GM18505 (cell line): ENCODE measurements around the gene RASA2.

Source experiments
- ATAC-seq: cut with Tn5 transposase; IDR thresholded peaks from one replicate; pipeline ENCODE4 v1.9.1; 2021; ENCODE audit not compliant: unreplicated experiment
- POLR2A ChIP-seq: IDR thresholded peaks from 4 replicates; pipeline ENCODE4 v1.6.1; 2011; ENCODE audit warnings: borderline replicate concordance; ENCODE audit not compliant: insufficient read depth, insufficient read length; ENCODE audit errors: extremely low read depth

The RASA2 gene

DNA sequence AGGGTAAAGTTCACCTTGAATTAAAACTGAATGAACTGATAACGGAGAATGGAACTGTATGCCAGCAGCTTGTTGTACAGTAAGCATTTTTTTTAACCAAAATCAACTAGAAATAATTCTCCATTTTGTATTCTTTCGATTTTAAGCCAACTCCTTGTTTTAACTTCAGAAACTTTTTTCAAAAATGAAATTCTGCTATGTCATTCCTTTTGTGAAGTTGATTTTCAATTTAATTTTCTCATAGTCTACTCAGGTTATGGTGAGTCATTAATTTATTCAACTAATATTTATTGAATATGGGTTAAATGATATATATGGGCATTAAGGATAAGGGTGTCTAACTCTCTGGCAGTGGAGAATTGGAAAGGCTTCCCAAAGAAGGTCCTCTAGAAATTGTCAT is 53.7 kb downstream of the RASA2 start:
- ATAC-seq = no peak
- no peak for TF ChIP-seq POLR2A

DNA sequence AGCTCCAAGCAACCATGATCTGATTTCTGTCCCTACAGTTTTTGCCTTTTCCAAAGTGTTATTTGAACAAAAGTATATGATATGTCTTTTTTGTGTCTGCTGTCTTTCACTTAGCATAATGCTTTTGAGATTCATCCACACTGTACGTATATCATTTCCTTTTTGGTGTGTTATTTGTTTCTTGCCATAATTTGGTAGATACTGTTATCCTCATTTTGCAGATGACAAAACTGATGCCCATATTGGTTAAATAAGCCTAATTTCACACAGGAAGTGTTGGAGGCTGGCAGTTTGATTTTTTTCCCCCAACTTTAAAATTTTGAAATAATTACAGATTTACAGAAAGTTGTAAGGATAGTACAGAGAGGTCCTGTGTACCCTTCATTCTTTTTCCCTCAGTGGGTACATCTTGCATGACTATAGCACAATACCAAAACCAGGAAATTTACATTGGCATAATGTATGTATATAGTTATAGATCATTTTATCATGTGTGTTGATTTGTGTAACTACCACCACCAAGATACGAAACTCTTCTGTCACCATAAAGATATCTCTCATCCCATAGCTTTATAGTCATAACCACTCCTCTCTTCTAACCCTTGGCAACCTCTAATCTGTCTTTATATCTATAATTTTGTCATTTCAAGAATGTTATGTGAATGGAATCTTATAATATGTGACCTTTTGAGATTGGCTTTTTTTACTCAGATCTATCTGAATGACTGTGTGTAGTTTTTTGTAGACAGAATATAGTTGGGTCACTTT is 55.6 kb downstream of the RASA2 start:
- TF ChIP-seq POLR2A = no peak
- no peak for ATAC-seq

DNA sequence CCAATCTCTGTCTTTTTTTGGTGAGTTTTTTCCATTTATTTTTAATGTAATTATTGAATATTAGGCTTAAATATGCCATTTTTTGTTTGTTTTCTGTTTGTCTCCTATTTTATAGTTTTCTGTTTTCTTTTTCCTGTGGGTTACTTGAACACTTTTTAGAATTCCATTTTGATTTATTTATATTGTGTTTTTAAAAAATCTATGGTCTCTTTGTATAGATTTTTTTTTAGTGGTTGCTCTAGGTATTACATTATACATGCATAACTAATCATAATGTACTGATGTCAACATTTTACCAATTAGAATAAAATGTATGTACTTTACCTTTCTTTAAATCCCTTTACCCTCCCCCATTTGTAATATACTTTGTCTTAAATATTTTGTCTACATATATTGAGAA is 56.2 kb downstream of the RASA2 start:
- ATAC-seq = no peak

DNA sequence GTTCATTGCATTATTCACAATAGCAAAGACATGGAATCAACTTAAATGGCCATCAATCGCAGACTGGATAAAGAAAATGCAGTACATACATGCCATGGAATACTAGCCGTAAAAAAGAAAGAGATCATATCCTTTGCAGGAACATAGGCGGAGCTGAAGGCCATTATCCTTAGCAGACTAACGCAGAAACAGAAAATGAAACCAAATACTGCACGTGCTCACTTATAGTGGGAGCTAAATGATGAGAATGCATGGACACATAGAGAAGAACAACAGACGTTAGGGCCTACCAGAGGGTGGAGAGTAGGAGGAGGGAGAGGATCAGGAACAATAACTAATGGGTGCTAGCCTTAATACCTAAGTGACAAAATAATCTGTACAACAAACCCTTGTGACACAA is 57.9 kb downstream of the RASA2 start:
- no peak for TF ChIP-seq POLR2A
- no peak for ATAC-seq

More for the DNA sequence above, 56.2 kb downstream of the RASA2 start:
- no peak for TF ChIP-seq POLR2A

DNA sequence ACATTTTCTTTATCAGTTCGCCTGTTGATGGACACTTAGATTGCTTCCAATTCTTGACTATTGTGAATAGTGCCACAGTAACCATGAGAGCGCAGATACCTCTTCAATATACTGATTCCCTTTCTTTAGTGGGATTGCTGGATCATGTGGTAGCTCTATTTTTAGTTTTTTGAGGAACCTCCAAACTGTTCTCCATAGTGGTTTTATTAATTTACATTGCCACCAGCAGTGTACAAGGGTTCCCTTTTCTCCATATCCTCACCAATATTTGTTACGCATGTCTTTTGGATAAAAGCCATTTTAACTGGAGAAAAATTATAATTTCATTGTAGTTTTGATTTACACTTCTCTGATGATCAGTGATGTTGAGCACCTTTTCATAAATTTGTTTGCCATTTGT is 59.3 kb downstream of the RASA2 start:
- no peak for ATAC-seq

DNA sequence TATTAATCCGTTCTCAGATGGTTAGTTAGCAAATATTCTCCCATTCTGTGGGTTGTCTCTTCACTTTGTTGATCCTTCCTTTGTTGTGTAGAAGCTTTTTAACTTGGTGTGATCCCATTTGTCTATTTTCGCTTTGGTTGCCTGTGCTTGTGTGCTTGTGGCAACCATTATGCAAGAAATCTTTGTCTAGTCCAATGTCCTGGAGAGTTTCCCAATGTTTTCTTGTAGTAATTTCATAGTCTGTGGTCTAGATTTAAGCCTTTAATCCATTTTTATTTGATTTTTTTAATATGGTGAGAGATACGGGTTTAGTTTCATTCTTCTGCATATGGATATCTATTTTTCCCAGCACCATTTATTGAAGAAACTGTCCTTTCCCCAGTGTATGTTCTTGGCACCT is 59.8 kb downstream of the RASA2 start:
- no peak for TF ChIP-seq POLR2A
- no peak for ATAC-seq

More for the DNA sequence above, 59.3 kb downstream of the RASA2 start:
- no peak for TF ChIP-seq POLR2A

DNA sequence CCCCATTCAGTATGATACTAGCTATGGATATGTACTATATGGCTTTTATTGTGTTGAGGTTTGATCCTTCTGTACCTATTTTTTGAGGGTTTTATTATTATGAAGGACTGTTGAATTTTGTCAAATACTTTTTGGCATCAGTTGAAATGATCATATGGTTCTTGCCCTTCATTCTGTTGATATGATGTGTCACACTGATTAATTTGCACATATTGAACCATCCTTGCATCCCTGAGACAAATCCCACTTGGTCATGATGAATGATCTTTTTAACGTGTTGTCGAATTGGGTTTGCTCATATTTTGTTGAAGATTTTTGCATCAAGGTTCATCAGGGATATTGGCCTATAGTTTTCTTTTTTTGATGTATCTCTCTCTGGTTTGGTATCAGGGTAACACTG is 61.0 kb downstream of the RASA2 start:
- TF ChIP-seq POLR2A = no peak
- ATAC-seq = no peak

DNA sequence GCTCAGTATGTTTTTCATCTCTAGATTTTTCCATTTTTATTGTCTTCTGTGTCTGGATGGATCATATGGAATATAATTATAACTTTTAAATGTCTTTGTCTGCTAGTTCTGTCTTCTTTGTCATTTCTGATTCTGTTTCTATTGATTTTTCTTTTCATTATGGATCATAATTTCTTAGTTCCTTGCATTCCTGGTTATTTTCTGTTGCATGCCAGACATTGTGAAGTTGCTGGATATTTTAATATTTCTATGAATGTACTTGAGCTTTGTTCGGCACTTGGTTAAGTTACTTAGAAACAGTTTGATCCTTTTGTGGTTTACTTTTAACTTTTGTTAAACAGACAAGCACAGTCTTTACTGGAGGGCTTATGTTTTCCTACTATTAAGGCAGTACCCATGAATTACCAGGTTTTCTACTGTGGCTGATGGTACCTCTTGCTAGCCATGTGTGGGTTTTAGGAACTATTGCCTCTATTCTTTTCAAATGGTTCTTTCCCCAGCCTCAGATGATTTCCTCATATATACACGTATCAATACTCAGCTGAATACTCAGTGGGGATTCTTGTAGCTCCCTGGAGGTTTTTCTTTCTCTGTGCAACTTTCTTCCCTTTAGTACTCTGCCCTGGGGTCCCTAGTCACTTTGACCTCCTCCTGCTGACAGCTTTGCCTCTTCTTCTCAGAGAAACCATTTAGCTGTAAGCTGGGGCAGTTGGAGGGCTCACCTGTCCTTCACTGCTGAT is 64.3 kb downstream of the RASA2 start:
- TF ChIP-seq POLR2A = no peak
- no peak for ATAC-seq

DNA sequence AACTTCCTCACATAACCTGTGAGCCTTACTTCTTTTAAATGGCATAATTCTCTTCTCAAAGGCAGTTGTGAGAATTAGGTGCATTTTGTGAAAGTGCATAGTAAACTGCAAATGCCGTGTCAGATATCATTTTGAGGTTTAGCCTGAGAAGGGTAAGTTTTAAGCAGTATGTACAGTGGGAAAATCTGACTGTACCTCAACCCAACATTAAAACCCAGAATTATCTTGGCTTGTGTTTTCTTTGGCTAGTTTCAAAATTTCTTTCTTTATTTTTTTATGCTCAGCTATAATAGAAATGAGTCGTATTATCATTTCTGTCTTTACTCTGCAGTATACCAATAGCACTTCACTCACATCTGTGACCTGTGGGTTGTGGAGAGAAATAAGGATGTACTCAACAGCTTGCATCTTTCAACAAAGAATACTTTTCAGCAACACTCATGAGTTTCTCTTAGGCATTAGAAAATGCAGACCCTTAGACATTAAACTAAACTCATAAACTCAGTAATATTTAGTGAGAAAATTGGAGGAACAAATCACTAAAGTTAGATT is 65.7 kb downstream of the RASA2 start:
- no peak for ATAC-seq
- no peak for TF ChIP-seq POLR2A

DNA sequence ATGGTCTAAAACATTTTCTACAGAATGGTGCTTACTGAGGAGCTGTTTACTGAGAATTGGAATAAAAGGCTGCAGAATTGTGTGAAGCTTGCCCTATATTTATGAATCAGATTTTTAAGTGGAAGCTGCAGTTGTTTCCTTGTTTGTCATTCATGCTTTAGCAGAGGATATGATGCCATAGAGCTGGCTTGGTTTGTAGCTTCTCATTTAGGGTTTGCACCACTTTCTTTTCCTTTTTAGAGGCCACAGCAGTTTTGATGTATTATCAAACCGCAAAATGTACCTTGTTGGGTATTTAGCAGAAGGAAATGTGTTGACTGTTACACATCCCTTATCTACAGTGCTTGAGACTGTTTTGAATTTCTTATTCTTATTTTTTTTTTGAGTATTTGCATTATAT is 66.2 kb downstream of the RASA2 start:
- TF ChIP-seq POLR2A = no peak
- no peak for ATAC-seq

DNA sequence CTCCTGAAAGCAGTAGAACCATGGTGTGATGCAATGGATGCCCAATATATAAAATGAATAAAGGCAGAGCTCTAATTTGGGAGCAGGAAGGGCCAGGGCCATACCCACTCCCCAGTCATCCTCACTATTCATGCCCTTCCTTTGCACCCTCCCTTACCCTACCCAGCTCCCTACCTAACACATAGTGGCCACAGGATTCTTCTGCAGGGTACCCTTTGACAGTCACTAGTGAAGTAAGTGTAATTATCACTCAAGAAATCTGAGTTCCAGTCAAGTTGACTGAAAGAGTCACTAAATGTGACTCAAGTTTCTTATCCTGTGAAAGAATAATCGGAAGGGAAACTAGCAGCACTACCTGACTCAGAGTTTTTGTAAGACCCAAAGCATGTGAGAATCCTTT is 69.2 kb downstream of the RASA2 start:
- TF ChIP-seq POLR2A = no peak
- ATAC-seq = no peak

DNA sequence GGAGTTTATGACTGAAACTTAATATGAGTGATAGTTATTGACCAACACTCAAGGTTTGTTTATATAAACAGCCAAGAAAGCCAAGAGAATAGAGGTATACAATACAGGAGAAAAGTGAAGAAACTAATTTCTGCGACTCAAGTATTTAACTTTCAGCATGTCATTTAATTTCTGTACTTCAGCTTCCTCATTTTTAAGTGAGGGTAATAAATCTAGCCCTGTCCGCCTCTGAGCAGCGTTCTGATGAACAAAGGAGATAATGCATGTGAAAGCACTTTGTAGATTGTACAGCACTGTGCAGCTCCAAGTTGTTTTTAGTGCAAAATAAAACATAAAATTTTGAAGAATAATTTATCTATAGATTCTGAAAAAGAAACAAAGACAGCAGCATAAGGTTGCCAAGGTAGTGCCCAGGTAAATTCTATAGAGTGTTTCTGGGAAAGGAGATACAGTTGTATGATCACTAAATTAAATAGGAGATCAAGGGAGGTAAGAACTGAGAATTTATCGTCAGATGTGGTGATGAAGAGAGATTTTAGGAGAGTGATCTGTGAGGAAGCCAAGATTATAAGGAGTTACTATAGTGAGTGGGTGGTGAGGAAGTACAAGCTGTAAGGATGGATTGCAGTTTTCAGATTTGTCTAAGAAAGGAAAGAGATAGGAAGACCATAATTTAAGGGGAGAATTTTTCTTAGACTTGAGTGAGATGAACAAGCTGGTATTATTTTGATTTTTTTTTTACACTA is 71.3 kb downstream of the RASA2 start:
- no peak for TF ChIP-seq POLR2A
- no peak for ATAC-seq

DNA sequence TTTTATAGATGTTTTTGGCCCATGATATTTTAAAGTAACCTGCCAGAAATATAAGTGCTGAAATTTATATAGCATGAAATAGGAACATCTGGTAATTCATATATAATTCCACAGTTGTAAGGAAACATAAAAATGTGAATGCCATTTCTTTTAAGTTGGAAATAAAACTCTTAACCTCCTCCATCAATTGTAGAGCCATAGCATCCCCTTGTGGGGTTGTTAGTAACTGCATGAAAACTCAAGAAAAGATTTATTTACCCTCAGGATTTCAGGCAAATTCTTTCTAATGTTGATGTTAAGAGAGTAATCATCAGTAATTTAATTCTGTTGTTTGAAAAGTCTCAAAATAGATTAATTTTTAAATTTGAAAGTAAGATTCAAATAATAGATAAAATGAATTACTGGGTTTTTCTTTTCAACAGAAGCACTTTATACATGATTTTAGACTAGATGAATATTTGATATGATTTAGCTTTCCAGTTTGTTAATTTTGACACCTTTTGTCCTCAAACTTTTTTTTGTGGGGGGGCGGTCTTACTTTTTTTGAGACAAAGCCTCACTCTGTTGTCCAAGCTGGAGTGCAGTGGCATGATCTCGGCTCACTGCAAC is 74.7 kb downstream of the RASA2 start:
- no peak for TF ChIP-seq POLR2A
- no peak for ATAC-seq
